GM19023 (cell line): Measurements from ENCODE around the gene FAM9A.

Source experiments
- ATAC-seq: cut with Tn5 transposase; IDR thresholded peaks from one replicate; pipeline ENCODE4 v1.9.1; 2021; ENCODE audit warnings: mild to moderate bottlenecking, moderate library complexity; ENCODE audit not compliant: unreplicated experiment

The FAM9A gene

GRCh38 chrX:8801041-8801599, at the start of gene FAM9A:
Gene FAM9A, minus strand, starts transcription at chrX:8801383. Its CDS starts 1,212 bp downstream, at chrX:8800171.
- ATAC-seq, result no peak

DNA sequence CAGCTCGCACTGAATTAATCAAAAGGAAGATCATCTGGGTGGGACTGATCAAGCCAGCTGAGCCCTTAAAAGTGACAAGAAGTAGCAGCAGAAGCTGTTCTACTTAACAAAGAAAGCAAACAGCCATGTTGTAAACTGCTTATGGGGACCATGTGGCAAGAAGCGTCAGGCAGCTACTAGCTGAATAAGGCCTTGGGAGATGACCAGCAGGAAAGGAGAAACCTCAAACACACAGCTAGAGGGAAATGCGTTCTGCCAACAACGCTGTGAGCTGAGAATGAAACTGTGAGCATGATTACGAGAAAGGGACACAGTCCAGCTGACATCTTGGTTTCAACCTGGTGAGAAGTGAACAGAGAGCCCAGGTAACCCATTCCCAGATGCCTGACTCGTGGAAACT, 49.3 kb upstream of the FAM9A start:
- ATAC-seq, result no peak

- ATAC-seq, result no peak
Measured at GRCh38 chrX:8849945-8850344, 48.8 kb upstream of the FAM9A start.

DNA sequence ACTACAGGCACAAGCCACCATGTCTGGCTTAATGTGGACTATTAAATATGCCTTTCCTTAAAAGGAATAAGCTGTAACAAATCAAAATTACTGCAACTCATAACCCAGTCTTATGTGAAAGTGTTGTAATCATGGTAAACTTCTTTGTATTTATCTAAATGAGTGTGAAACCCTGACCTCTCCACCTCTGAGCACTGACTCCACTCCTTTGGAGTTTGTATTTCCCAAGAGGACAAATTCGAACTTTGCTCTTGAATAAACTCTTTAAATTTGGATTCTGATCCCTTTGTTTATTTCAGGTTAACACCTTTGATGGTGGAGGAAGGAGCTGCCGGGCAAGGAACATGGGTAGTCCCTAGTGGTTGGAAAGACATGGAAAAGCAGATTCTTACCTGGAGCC, 48.3 kb upstream of the FAM9A start:
- no peak for ATAC-seq

DNA sequence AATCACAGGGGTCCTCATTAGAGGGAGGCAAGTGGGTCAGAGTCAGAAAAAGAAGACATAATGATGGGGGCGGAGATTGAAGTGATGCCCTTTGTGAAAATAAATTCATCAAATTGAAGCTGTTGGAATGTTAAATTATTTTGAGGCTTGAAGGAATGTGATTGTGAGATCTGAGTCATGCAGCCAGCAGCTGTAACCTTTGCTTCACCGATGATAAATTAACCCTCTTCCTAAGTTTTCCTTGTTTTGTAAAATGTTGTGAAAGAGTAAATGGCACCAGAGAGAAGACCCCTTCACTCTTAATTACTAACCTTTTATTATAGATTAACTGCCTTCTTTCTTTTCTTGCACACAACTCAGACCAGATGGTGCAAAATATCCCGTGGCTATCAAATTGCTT, 47.7 kb upstream of the FAM9A start:
- ATAC-seq, result no peak

GRCh38 chrX:8848441-8848840, 47.3 kb upstream of the FAM9A start:
- ATAC-seq, result no peak

GRCh38 chrX:8847360-8847759, 46.2 kb upstream of the FAM9A start:
- ATAC-seq, result no peak

DNA sequence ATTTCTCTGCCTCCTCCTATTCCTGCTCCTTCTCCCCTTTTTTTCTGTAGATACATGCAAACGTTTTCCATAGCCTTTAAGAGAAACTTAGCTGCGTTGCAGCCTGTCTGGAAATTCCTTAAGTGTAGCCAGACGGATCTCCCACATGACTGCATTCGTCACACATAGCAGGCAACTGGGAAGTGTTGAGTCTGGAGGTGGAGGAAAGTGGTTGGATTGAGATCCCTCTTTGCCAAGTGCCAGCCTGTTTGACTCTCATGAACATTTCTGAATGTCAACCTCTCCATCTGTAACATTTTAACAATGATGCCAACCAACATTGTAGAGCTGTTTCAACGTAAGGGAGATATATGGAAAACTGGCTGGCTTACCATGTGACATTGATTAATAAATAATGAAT, 45.1 kb upstream of the FAM9A start:
- no peak for ATAC-seq

- no peak for ATAC-seq
Measured at GRCh38 chrX:8845469-8845868, 44.3 kb upstream of the FAM9A start.

- ATAC-seq, result no peak
Measured at GRCh38 chrX:8845060-8845459, 43.9 kb upstream of the FAM9A start.

- no peak for ATAC-seq
Measured at GRCh38 chrX:8844157-8844556, 43.0 kb upstream of the FAM9A start.

DNA sequence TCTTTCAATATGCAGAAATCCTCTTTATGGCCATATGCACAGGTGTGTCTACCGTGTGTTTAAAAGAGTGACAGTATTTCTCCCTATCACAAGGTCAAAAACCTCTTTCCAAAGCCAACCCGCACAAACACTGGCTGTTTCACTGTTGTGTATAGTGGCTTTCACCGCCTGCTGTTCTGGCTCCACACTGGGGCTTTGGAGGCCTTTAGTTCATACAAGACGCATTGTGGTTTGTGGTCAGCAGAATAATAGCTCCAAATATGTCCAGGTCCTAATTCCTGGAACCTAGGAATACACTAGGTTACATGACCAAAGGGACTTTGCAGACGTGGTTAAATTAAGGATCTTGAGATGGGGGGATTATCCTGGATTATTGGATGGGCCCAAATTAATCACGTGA, 40.7 kb upstream of the FAM9A start:
- ATAC-seq, result no peak

DNA sequence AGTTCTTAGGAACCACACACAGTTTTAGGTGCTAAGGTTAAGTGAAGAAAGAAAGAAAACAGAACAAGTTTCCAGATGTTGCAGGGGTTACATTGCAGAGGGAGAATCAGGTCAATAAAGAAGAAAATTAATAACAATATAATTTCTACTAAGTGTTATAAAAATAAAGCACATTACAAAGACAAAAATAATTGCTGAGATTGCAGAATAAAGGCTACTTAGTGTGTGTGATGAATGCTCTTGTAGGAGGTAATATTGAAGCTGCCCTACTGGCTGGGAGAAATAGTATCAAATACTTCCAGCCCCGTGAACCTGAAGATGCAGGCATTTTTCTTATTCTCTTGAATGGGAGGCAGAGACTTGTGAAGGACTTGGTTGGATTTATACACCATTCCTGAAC, 33.2 kb upstream of the FAM9A start:
- no peak for ATAC-seq

GRCh38 chrX:8832582-8833378, 31.6 kb upstream of the FAM9A start:
- ATAC-seq, result no peak

DNA sequence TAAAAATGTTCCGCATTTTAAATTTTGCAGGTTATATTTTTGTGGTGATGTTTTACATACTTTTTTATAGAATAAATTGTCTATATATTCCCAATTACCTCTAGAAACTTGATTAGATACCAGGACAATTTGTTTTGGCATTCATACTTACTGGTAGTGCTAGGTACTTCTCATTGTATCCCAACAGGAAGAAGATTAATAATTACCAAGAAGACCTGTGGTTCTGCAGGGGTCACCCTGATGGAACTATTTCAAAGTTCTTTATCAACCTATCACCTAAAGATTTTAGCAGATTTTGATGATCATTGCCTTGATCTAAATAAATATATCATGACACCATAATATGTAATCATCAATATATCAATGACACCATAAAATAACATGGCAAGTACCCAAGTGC, 22.5 kb upstream of the FAM9A start:
- no peak for ATAC-seq

DNA sequence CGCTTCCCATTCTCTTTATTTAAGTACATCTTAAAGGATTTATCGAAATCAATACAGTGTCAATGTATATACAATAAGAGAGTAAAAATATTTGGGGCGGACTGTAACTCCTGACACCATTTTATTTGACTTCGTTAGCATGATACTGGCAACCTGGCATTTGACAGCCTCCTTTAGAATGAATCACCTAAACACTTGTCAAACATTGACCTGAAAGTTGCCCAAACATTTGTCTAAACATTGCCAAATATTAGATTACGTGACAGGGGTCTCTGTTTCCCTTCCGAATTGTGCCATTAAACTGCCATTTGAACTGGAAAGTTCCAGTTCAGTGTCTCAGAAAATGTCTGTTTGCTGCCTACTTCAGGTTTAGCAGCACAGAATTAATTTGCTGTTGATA, 20.8 kb upstream of the FAM9A start:
- no peak for ATAC-seq

- no peak for ATAC-seq
Measured at GRCh38 chrX:8820910-8821527, 19.8 kb upstream of the FAM9A start.

GRCh38 chrX:8815460-8816065, 14.4 kb upstream of the FAM9A start:
- peak; percentile 67 for ATAC-seq

DNA sequence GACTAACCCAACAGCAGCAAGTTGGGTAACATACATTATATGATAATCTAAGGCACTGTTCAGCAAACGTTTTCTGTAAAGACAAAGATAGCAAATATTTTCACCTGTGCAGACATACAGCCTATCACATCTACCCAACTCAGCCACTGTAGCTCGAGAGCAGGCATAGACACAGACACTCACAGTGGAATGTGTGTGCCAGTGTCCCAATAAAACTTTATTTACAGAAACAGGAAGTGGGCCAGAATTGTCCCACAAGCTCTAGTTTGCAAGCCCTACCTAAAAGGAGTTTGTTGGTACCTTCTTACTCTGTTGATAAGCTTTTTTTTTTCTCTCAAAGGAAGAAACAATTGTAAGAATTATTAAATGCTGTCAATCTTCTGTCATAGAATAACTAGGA, 11.9 kb upstream of the FAM9A start:
- no peak for ATAC-seq

GRCh38 chrX:8811611-8812010, 10.4 kb upstream of the FAM9A start:
- ATAC-seq, result no peak

- no peak for ATAC-seq
Measured at GRCh38 chrX:8808661-8809060, 7.5 kb upstream of the FAM9A start.

DNA sequence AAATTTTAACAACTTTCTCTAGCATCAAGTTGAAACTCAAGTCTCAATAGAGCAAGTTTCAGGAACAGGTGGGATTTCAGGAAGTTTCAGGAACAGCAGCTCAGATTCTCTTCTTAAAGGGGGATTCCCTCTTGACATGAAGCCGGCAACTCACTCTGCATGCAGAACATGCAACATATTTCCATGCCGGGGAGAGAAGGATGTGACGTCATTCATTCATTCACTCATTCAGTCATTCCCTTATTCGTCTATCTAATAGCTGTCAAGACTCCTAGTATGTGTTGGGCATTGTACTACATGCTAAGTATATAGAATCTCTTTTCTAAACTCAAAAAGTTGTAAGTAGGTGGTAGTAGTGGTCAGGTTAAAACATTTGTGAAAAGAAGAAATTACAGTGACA, 4.8 kb upstream of the FAM9A start:
- no peak for ATAC-seq
